ENCODE data around the gene ACOT11. TPM values are rescaled to one million over a fixed set of nuclear protein-coding genes. Genes with fewer than 3 reads are reported as not detected.

Gene ACOT11
- total and polyA plus RNA-seq, 2 of the 13 experiments (the other 11 are each of a cell fraction or from before 2014, with no cell fraction given) = 2.6 to 3.3 TPM

GRCh38 chr1:54623216-54624007, 75.4 kb downstream of the ACOT11 start, which contains the start of gene FAM151A:
TSS of gene FAM151A (minus strand) at chr1:54623525. CDS start at chr1:54623395, 130 bp downstream.
- in situ Hi-C loops (cut with HindIII; ENCODE audit: extremely low pct_ligation_motif_present, low pct_unique_long_range_greater_than_20kb) = no loop called here
- H3K9me3 ChIP-seq (ENCODE audit: low read length) = no peaks in the 10 kb centered on the region
- H3K9ac ChIP-seq (ENCODE audit: insufficient read depth, low read depth, low read length) = 0 out of 2 replicates have a peak within 1 kb of the TSS, but pooled peaks have one; percentile 34
- peaks cover 17% of the 10 kb centered on the region for H3K4me1 ChIP-seq (ENCODE audit: insufficient read depth, low read length)
- DNase-seq (ENCODE audit: low spot score) (peak; percentile 55), FAIRE-seq (peak; percentile 46), ATAC-seq (peak; percentile 83)
- POLR2A ChIA-PET = no interaction called here
- H3K36me3 ChIP-seq (replicated peaks in 1 of 2; ENCODE audit: control insufficient read depth in 1 of 2, insufficient read depth in 2 of 2, low read length in 2 of 2) = no peaks in the 10 kb centered on the region
- no peaks in the 10 kb centered on the region for H3K79me2 ChIP-seq (ENCODE audit: insufficient read depth, low read length)
- TF ChIP-seq ZNF7 (CRISPR knock-in tag; IDR thresholded peaks at IDR 0.05) (peak; percentile 64; the same call in 1 of the 2 replicates), ZNF562 (CRISPR knock-in tag; IDR thresholded peaks at IDR 0.05; ENCODE audit: borderline replicate concordance) (no peak), ATF7-NPFF (CRISPR knock-in tag; IDR thresholded peaks at IDR 0.05; ENCODE audit: low read depth) (no peak), BCLAF1 (IDR thresholded peaks at IDR 0.05) (no peak), GATA4 (IDR thresholded peaks at IDR 0.05; ENCODE audit: borderline replicate concordance, low read depth) (no peak), ZNF430 (CRISPR knock-in tag; IDR thresholded peaks at IDR 0.05) (no peak), HOXA7 (CRISPR knock-in tag; IDR thresholded peaks at IDR 0.05) (no peak), ZNF280D (CRISPR knock-in tag; IDR thresholded peaks at IDR 0.05) (0 out of 2 replicates have a peak, but pooled peaks have one; percentile 2), ZBTB34 (CRISPR knock-in tag; IDR thresholded peaks at IDR 0.05) (no peak), HNF4G (IDR thresholded peaks at IDR 0.05; ENCODE audit: borderline replicate concordance, low read depth, low read length) (peak; percentile 33; the same call in 1 of the 2 replicates), HNF4G (CRISPR knock-in tag; IDR thresholded peaks at IDR 0.05; ENCODE audit: borderline replicate concordance, low read depth) (no peak), ZFX (CRISPR knock-in tag; IDR thresholded peaks at IDR 0.05; ENCODE audit: low read depth) (peak; percentile 20; the same call in 1 of the 2 replicates)
- intact Hi-C loops (cut with micrococcal nuclease; ENCODE audit: unreplicated experiment) = loop anchor here (5.0 kb wide), 1 partner anchor 46 kb away; no protein-coding TSS in a partner anchor
- BruUV-seq (replicated peaks) = no TSS peak
- H4K20me1 ChIP-seq (ENCODE audit: insufficient read depth, low read length) = no peaks in the 10 kb centered on the region
- WGBS (ENCODE audit: low lambda C conversion rate) = 14% methylated on average over 14 of the region's 18 CpGs
- H3K27ac ChIP-seq (ENCODE audit: extremely low read length, insufficient read depth, low read length) = no peak within 1 kb of the TSS
- H3K4me2 ChIP-seq (ENCODE audit: low read depth, low read length) = peak within 1 kb of the TSS; percentile 84
- peak within 1 kb of the TSS; percentile 23 to 66 (median 49); a peak in 5 of 6 replicates for H3K4me3 ChIP-seq (replicated peaks in 1 of 3; ENCODE audit: insufficient read depth in 1 of 3, low read depth in 2 of 3, low read length in 3 of 3)
- CTCF ChIA-PET (ENCODE audit: low intra/inter-chr PET ratio, low total read pairs) = no interaction called here
- peaks cover 1 to 3% of the 10 kb centered on the region in 2 experiments; a peak in 2 of 5 replicates for H3K27me3 ChIP-seq (ENCODE audit: control insufficient read depth in 1 of 2, insufficient read depth in 2 of 2, low read length in 2 of 2)
- no peak within 1 kb of the TSS for H2AFZ ChIP-seq (ENCODE audit: low read length)

Data from HepG2 (cell line).